Uterus (tissue), 2 donors: ENCODE results near the gene OSTN.

Experiments used
- POLR2A ChIP-seq, 2 donors: fragments of 450-650 bp; IDR thresholded peaks; one replicate each; pipeline ENCODE4 v1.6.1; 2016; ENCODE audit warnings: antibody characterized with exemption in 2 of 2, mild to moderate bottlenecking in 1 of 2, moderate library complexity in 1 of 2
- TF ChIP-seq, protein P1 (sequence below), 4 experiments: fragments of 200-600 bp in 2 of 4; fragments of 450-650 bp in 2 of 4; sonication (generic) in 2 of 4; IDR thresholded peaks; one replicate each; pipeline ENCODE4 v1.5.1; 2016 to 2019; ENCODE audit warnings: antibody characterized with exemption in 4 of 4, mild to moderate bottlenecking in 2 of 4, moderate library complexity in 1 of 4

DNA sequence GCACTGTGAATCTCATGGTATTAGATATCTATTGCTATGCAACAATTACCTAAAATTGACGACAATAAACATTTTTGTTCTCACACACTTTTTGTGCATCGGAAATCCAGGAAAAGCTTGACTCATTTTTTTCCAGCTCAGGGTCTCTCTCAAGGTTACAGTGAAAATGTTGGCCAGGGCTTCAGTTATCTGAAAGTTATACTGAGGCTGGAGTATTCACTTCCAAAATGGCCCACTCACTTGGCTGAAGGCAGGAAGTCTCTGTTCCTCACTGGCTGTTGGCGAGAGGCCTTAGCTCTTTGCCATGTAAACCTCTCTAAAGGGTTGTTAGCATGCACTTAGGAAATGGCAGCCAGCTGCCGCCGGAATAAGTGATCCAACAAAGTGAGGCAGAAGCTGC is 41.4 kb downstream of the OSTN start:
- TF ChIP-seq, protein P1, sequence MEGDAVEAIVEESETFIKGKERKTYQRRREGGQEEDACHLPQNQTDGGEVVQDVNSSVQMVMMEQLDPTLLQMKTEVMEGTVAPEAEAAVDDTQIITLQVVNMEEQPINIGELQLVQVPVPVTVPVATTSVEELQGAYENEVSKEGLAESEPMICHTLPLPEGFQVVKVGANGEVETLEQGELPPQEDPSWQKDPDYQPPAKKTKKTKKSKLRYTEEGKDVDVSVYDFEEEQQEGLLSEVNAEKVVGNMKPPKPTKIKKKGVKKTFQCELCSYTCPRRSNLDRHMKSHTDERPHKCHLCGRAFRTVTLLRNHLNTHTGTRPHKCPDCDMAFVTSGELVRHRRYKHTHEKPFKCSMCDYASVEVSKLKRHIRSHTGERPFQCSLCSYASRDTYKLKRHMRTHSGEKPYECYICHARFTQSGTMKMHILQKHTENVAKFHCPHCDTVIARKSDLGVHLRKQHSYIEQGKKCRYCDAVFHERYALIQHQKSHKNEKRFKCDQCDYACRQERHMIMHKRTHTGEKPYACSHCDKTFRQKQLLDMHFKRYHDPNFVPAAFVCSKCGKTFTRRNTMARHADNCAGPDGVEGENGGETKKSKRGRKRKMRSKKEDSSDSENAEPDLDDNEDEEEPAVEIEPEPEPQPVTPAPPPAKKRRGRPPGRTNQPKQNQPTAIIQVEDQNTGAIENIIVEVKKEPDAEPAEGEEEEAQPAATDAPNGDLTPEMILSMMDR (IDR thresholded peaks at IDR 0.05), result no peak
- TF ChIP-seq POLR2A (IDR thresholded peaks at IDR 0.05), result no peak
